ENCODE results near the gene LRRC30.

Gene LRRC30

GRCh38 chr18:7273301-7273921, 42.5 kb downstream of the LRRC30 start:
- Histone ChIP-seq H3F3A (ENCODE audit: insufficient read depth, low read length) (no peaks in the 10 kb centered on the region), H3K27ac (ENCODE audit: low read depth, low read length, poor library complexity, severe bottlenecking) (no peak overlapping the region), H3K27me3 (ENCODE audit: insufficient read depth, low read length) (no peaks in the 10 kb centered on the region), H3K9ac (ENCODE audit: low read length) (no peak overlapping the region), H3K4me3 (ENCODE audit: low read depth, low read length, poor library complexity, severe bottlenecking) (no peak overlapping the region), H4K20me1 (ENCODE audit: insufficient read depth, low read length) (no peaks in the 10 kb centered on the region), H2AFZ (ENCODE audit: low read length) (no peak overlapping the region), H3K9me3 (ENCODE audit: low read length) (no peaks in the 10 kb centered on the region), H3K4me1 (ENCODE audit: insufficient read depth, low read length, severe bottlenecking) (no peaks in the 10 kb centered on the region), H3K4me2 (ENCODE audit: low read length) (no peak overlapping the region), H3K36me3 (ENCODE audit: insufficient read depth, low read length) (no peaks in the 10 kb centered on the region), H3K9me2 (ENCODE audit: low read depth, low read length) (no peaks in the 10 kb centered on the region), H3K79me2 (ENCODE audit: insufficient read depth, low read length) (no peaks in the 10 kb centered on the region)
- no peak for TF ChIP-seq EZH2 (IDR thresholded peaks at IDR 0.05; ENCODE audit: borderline replicate concordance, low read length)
- TF ChIP-seq, protein P1, sequence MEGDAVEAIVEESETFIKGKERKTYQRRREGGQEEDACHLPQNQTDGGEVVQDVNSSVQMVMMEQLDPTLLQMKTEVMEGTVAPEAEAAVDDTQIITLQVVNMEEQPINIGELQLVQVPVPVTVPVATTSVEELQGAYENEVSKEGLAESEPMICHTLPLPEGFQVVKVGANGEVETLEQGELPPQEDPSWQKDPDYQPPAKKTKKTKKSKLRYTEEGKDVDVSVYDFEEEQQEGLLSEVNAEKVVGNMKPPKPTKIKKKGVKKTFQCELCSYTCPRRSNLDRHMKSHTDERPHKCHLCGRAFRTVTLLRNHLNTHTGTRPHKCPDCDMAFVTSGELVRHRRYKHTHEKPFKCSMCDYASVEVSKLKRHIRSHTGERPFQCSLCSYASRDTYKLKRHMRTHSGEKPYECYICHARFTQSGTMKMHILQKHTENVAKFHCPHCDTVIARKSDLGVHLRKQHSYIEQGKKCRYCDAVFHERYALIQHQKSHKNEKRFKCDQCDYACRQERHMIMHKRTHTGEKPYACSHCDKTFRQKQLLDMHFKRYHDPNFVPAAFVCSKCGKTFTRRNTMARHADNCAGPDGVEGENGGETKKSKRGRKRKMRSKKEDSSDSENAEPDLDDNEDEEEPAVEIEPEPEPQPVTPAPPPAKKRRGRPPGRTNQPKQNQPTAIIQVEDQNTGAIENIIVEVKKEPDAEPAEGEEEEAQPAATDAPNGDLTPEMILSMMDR (IDR thresholded peaks at IDR 0.05; ENCODE audit: low read length), result no peak

- H3K4me3 ChIP-seq (ENCODE audit: low read depth, low read length, poor library complexity, severe bottlenecking), result no peak overlapping the region
- no peaks in the 10 kb centered on the region for H3K79me2 ChIP-seq (ENCODE audit: insufficient read depth, low read length)
- H3F3A ChIP-seq (ENCODE audit: insufficient read depth, low read length), result no peaks in the 10 kb centered on the region
- H3K36me3 ChIP-seq (ENCODE audit: insufficient read depth, low read length), result no peaks in the 10 kb centered on the region
- no peaks in the 10 kb centered on the region for H3K9me3 ChIP-seq (ENCODE audit: low read length)
- no peak overlapping the region for H3K9ac ChIP-seq (ENCODE audit: low read length)
- TF ChIP-seq EZH2 (IDR thresholded peaks at IDR 0.05; ENCODE audit: borderline replicate concordance, low read length), result no peak
- TF ChIP-seq, protein P1 (IDR thresholded peaks at IDR 0.05; ENCODE audit: low read length), result no peak
- H2AFZ ChIP-seq (ENCODE audit: low read length), result no peak overlapping the region
- H3K9me2 ChIP-seq (ENCODE audit: low read depth, low read length), result no peaks in the 10 kb centered on the region
- no peak overlapping the region for H3K27ac ChIP-seq (ENCODE audit: low read depth, low read length, poor library complexity, severe bottlenecking)
- no peaks in the 10 kb centered on the region for H3K4me1 ChIP-seq (ENCODE audit: insufficient read depth, low read length, severe bottlenecking)
- H3K27me3 ChIP-seq (ENCODE audit: insufficient read depth, low read length), result no peaks in the 10 kb centered on the region
- H3K4me2 ChIP-seq (ENCODE audit: low read length), result no peak overlapping the region
- no peaks in the 10 kb centered on the region for H4K20me1 ChIP-seq (ENCODE audit: insufficient read depth, low read length)
Measured at GRCh38 chr18:7281579-7281978, 50.7 kb downstream of the LRRC30 start.

Data from OCI-LY1 (cell line).